ENCODE data around the gene COL13A1. TPM values are rescaled to one million over a fixed set of nuclear protein-coding genes. Genes with fewer than 3 reads are reported as not detected.

Gene COL13A1
- total and polyA plus RNA-seq, 2 of the 8 experiments (the other 6 are each of a cell fraction or from before 2014, with no cell fraction given): 2.6 to 5.2 TPM

- H4K20me1 ChIP-seq (replicated peaks in 1 of 2; ENCODE audit: control insufficient read depth in 1 of 2, insufficient read depth in 2 of 2, low read length in 2 of 2): no peaks in the 10 kb centered on the region
- H4K8ac ChIP-seq (ENCODE audit: extremely low read depth, insufficient read depth, low read length): no peak overlapping the region
- no peak overlapping the region for H2BK5ac ChIP-seq (ENCODE audit: low read depth, low read length)
- H3K4me3 ChIP-seq (ENCODE audit: extremely low read depth in 1 of 4, insufficient read depth in 2 of 4, low read depth in 3 of 4, low read length in 4 of 4): no peak overlapping the region
- H4K5ac ChIP-seq (ENCODE audit: insufficient read length, low read depth, low read length): no peak overlapping the region
- H3K27ac ChIP-seq (ENCODE audit: low read depth, low read length): no peak overlapping the region
- no peak overlapping the region for H2BK12ac ChIP-seq (ENCODE audit: low read depth, low read length)
- peaks cover 2% of the 10 kb centered on the region for H3K79me1 ChIP-seq (ENCODE audit: low read depth, low read length)
- no peak overlapping the region for H2BK15ac ChIP-seq (ENCODE audit: low read length)
- ChIA-PET CTCF (ENCODE audit: partially characterized antibody) (interaction anchor here (0.6 to 12.8 kb wide), 9 partner anchors 14 to 114 kb away, joined by 3 to 128 read pairs (median 5); no protein-coding TSS in a partner anchor), POLR2A (ENCODE audit: partially characterized antibody) (no interaction called here)
- no peaks in the 10 kb centered on the region for H3K23me2 ChIP-seq (ENCODE audit: low read depth, low read length)
- no peak overlapping the region for H3K4ac ChIP-seq (replicated peaks; ENCODE audit: insufficient read length, low read depth, low read length)
- FAIRE-seq: no peak
- no peaks in the 10 kb centered on the region for H3K36me3 ChIP-seq (ENCODE audit: control insufficient read depth in 2 of 4, insufficient read depth in 4 of 4, low read length in 3 of 4)
- no peak overlapping the region for H3K18ac ChIP-seq (ENCODE audit: extremely low read depth, low read length)
- H2AK5ac ChIP-seq (ENCODE audit: low read depth, low read length): no peak overlapping the region
- no peak overlapping the region for H3K56ac ChIP-seq (replicated peaks; ENCODE audit: insufficient read length, low read depth, low read length)
- peaks cover 9 to 37% (median 23%) of the 10 kb centered on the region in 4 experiments for H3K4me1 ChIP-seq (replicated peaks in 1 of 4; ENCODE audit: control insufficient read depth in 3 of 4, insufficient read depth in 4 of 4, low read length in 3 of 4)
- no peak overlapping the region for H3K9ac ChIP-seq (replicated peaks in 1 of 4; ENCODE audit: extremely low read depth in 1 of 4, low read depth in 3 of 4, low read length in 3 of 4)
- H3K14ac ChIP-seq (ENCODE audit: insufficient read length): no peak overlapping the region
- no peak for DNase-seq (ENCODE audit: low read depth in 1 of 2, low spot score in 2 of 2)
- no peak overlapping the region for H3K4me2 ChIP-seq (ENCODE audit: insufficient read depth in 1 of 2, low read depth in 2 of 2, low read length in 2 of 2)
- no peak overlapping the region for H4K91ac ChIP-seq (replicated peaks; ENCODE audit: insufficient read length, low read length)
- peaks cover 0 to 2% (median 0%) of the 10 kb centered on the region in 4 experiments; a peak in 1 of 7 replicates for H3K27me3 ChIP-seq (replicated peaks in 1 of 4; ENCODE audit: control insufficient read depth in 3 of 4, extremely low read depth in 1 of 4, insufficient read depth in 3 of 4, low read length in 3 of 4)
- WGBS, 2 experiments (ENCODE audit: extremely low coverage in 1 of 2, insufficient coverage in 1 of 2, insufficient read length in 1 of 2, insufficient replicate concordance in 2 of 2, low coverage in 1 of 2, low lambda C conversion rate in 2 of 2, missing lambda C conversion rate in 1 of 2): 86% methylated on average over 5 of the region's 9 CpGs; no CpG with 5 or more reads in 1 of the 2 experiments
- TF ChIP-seq RXRA (IDR thresholded peaks at IDR 0.05; ENCODE audit: insufficient read depth, low read depth, low read length): no peak
- H3K9me3 ChIP-seq (ENCODE audit: insufficient read depth in 2 of 2, low read depth in 1 of 2, low read length in 1 of 2): no peaks in the 10 kb centered on the region
- no peak overlapping the region for H2BK20ac ChIP-seq (ENCODE audit: low read length)
- no peak overlapping the region for H2BK120ac ChIP-seq (replicated peaks; ENCODE audit: low read depth, low read length)
- H3K79me2 ChIP-seq (ENCODE audit: control insufficient read depth in 1 of 2, insufficient read depth in 2 of 2, low read length in 2 of 2): no peaks in the 10 kb centered on the region
- H2AFZ ChIP-seq (ENCODE audit: low read length): no peak overlapping the region
- no peak overlapping the region for H3K23ac ChIP-seq (ENCODE audit: insufficient read length)
These were observed 39.1 kb downstream of the COL13A1 start for GRCh38 chr10:69840773-69841172.

All from H1 (cell line).